Measurements from ENCODE around the gene SLC29A4. TPM values are rescaled to one million over a fixed set of nuclear protein-coding genes. Genes with fewer than 3 reads are reported as not detected.

Gene SLC29A4
- total and polyA plus RNA-seq, 2 of the 8 experiments (the other 6 are each of a cell fraction or from before 2014, with no cell fraction given) = 6.9 to 15.1 TPM

DNA sequence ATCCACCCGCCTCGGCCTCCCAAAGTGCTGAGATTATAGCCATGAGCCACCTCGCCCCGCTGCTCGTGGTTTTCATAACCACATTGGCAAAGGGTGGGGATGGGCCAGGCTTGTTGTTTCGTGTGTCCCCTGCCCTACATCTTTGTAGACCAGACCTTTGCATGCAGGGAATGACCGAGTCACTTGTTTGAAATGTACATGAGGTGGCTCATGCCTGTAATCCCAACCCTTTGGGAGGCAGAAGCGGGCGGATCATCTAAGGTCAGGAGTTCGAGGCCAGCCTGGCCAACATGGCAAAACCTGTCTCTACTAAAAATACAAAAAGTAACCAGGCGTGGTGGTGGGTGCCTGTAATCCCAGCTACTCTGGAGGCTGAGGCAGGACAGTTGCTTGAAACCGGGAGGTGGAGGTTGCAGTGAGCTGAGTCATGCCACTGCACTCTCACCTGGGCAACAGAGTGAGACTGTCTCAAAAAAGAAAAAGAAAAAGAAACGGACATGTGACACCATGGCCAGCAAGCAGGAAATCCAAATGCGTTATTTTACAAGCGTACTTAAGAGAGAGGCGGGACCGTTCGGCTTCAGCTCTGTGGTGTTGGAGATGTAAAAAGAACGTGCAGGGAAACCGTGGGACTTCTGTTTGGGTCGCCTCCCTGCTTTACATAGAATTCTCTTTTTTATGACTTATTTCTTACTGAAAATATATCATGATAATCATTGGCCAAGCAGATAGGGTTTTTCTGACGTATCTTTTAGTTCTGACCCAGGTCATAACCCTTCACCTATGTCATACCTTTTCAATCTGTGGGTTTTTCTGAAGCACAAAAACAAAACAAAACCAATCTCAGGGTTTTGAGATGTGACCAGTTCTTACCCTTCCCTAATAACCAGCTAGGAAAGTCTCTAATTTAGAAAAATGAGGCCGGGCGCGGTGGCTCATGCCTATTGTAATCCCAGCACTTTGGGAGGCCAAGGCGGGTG, 47.6 kb upstream of the SLC29A4 start (continued):
- TF ChIP-seq, protein P1, sequence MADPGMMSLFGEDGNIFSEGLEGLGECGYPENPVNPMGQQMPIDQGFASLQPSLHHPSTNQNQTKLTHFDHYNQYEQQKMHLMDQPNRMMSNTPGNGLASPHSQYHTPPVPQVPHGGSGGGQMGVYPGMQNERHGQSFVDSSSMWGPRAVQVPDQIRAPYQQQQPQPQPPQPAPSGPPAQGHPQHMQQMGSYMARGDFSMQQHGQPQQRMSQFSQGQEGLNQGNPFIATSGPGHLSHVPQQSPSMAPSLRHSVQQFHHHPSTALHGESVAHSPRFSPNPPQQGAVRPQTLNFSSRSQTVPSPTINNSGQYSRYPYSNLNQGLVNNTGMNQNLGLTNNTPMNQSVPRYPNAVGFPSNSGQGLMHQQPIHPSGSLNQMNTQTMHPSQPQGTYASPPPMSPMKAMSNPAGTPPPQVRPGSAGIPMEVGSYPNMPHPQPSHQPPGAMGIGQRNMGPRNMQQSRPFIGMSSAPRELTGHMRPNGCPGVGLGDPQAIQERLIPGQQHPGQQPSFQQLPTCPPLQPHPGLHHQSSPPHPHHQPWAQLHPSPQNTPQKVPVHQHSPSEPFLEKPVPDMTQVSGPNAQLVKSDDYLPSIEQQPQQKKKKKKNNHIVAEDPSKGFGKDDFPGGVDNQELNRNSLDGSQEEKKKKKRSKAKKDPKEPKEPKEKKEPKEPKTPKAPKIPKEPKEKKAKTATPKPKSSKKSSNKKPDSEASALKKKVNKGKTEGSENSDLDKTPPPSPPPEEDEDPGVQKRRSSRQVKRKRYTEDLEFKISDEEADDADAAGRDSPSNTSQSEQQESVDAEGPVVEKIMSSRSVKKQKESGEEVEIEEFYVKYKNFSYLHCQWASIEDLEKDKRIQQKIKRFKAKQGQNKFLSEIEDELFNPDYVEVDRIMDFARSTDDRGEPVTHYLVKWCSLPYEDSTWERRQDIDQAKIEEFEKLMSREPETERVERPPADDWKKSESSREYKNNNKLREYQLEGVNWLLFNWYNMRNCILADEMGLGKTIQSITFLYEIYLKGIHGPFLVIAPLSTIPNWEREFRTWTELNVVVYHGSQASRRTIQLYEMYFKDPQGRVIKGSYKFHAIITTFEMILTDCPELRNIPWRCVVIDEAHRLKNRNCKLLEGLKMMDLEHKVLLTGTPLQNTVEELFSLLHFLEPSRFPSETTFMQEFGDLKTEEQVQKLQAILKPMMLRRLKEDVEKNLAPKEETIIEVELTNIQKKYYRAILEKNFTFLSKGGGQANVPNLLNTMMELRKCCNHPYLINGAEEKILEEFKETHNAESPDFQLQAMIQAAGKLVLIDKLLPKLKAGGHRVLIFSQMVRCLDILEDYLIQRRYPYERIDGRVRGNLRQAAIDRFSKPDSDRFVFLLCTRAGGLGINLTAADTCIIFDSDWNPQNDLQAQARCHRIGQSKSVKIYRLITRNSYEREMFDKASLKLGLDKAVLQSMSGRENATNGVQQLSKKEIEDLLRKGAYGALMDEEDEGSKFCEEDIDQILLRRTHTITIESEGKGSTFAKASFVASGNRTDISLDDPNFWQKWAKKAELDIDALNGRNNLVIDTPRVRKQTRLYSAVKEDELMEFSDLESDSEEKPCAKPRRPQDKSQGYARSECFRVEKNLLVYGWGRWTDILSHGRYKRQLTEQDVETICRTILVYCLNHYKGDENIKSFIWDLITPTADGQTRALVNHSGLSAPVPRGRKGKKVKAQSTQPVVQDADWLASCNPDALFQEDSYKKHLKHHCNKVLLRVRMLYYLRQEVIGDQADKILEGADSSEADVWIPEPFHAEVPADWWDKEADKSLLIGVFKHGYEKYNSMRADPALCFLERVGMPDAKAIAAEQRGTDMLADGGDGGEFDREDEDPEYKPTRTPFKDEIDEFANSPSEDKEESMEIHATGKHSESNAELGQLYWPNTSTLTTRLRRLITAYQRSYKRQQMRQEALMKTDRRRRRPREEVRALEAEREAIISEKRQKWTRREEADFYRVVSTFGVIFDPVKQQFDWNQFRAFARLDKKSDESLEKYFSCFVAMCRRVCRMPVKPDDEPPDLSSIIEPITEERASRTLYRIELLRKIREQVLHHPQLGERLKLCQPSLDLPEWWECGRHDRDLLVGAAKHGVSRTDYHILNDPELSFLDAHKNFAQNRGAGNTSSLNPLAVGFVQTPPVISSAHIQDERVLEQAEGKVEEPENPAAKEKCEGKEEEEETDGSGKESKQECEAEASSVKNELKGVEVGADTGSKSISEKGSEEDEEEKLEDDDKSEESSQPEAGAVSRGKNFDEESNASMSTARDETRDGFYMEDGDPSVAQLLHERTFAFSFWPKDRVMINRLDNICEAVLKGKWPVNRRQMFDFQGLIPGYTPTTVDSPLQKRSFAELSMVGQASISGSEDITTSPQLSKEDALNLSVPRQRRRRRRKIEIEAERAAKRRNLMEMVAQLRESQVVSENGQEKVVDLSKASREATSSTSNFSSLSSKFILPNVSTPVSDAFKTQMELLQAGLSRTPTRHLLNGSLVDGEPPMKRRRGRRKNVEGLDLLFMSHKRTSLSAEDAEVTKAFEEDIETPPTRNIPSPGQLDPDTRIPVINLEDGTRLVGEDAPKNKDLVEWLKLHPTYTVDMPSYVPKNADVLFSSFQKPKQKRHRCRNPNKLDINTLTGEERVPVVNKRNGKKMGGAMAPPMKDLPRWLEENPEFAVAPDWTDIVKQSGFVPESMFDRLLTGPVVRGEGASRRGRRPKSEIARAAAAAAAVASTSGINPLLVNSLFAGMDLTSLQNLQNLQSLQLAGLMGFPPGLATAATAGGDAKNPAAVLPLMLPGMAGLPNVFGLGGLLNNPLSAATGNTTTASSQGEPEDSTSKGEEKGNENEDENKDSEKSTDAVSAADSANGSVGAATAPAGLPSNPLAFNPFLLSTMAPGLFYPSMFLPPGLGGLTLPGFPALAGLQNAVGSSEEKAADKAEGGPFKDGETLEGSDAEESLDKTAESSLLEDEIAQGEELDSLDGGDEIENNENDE (IDR thresholded peaks at IDR 0.05; ENCODE audit: insufficient replicate concordance, low read length) = no peak
- TF ChIP-seq BCL11A (IDR thresholded peaks at IDR 0.05; ENCODE audit: low read depth in 2 of 2, low read length in 2 of 2) = no peak
- TF ChIP-seq, protein P2, sequence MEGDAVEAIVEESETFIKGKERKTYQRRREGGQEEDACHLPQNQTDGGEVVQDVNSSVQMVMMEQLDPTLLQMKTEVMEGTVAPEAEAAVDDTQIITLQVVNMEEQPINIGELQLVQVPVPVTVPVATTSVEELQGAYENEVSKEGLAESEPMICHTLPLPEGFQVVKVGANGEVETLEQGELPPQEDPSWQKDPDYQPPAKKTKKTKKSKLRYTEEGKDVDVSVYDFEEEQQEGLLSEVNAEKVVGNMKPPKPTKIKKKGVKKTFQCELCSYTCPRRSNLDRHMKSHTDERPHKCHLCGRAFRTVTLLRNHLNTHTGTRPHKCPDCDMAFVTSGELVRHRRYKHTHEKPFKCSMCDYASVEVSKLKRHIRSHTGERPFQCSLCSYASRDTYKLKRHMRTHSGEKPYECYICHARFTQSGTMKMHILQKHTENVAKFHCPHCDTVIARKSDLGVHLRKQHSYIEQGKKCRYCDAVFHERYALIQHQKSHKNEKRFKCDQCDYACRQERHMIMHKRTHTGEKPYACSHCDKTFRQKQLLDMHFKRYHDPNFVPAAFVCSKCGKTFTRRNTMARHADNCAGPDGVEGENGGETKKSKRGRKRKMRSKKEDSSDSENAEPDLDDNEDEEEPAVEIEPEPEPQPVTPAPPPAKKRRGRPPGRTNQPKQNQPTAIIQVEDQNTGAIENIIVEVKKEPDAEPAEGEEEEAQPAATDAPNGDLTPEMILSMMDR (IDR thresholded peaks at IDR 0.05; ENCODE audit: control extremely low read depth in 1 of 3, insufficient read depth in 1 of 3, low read depth in 1 of 3, low read length in 3 of 3) = no peak
- no peak for TF ChIP-seq KDM4A (IDR thresholded peaks at IDR 0.05; ENCODE audit: low read depth, low read length, severe bottlenecking)
- TF ChIP-seq EP300 (IDR thresholded peaks at IDR 0.05; ENCODE audit: borderline replicate concordance in 1 of 2, low read depth in 2 of 2, low read length in 2 of 2) = no peak
